GM12872 (cell line): ENCODE data around the gene TAS2R38.

ENCODE experiments used
- TF ChIP-seq, protein P1 (sequence below): IDR thresholded peaks from 3 replicates; pipeline ENCODE4 v1.5.1; 2011; ENCODE audit warnings: low read depth, mild to moderate bottlenecking, low read length, moderate library complexity; ENCODE audit not compliant: insufficient read depth

TAS2R38 gene

DNA sequence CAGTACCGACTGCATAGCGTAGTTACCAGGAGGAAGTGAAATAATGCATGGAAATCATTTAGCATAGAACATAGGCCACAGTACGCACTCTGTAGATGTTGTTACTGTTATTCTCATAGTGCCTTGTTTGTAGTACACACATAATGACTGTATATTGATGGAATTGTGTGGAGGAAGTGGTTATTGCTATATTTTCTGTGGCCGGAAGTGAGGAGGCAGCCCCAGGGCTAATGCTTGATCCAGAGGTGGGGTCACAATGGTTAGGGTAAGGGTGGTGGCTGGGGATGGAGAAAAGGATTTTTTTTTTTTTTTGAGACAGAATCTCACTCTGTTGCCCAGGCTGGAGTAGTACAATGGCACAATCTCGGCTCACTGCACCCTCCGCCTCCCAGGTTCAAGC is 17.6 kb upstream of the TAS2R38 start:
- TF ChIP-seq, protein P1, sequence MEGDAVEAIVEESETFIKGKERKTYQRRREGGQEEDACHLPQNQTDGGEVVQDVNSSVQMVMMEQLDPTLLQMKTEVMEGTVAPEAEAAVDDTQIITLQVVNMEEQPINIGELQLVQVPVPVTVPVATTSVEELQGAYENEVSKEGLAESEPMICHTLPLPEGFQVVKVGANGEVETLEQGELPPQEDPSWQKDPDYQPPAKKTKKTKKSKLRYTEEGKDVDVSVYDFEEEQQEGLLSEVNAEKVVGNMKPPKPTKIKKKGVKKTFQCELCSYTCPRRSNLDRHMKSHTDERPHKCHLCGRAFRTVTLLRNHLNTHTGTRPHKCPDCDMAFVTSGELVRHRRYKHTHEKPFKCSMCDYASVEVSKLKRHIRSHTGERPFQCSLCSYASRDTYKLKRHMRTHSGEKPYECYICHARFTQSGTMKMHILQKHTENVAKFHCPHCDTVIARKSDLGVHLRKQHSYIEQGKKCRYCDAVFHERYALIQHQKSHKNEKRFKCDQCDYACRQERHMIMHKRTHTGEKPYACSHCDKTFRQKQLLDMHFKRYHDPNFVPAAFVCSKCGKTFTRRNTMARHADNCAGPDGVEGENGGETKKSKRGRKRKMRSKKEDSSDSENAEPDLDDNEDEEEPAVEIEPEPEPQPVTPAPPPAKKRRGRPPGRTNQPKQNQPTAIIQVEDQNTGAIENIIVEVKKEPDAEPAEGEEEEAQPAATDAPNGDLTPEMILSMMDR = no peak

DNA sequence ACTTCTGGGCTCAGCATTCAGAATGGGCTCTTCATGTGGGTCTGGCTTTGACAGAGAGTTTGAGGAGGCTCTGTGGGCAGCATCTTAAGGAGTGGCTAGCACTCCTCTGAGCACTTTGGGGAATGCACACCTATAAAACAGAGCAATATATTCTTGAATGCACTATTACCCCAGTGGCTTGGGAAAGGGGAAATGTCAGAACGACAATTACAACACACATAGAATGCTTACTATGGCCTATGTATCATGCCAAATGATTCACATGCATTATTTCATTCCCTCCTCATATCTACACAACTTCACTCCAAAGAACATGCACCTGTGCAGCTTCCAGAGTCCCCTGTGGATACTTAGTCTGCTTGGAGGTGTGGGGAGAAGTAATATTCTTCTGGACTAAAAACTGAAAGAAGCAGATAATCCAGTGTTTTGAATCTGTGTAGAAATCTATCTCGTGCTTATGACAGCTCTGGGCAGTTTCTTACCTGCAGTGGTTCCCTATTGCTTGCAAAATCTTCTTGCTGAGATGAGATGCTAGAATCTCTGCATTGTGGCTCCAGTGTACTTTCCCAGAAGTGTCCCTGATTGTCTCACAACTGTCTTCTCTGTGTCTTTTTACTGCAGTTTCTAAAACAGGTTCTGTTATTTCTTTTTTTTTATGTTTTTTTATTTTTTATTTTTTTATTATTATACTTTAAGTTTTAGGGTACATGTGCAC is 16.6 kb upstream of the TAS2R38 start:
- TF ChIP-seq, protein P1 = no peak

DNA sequence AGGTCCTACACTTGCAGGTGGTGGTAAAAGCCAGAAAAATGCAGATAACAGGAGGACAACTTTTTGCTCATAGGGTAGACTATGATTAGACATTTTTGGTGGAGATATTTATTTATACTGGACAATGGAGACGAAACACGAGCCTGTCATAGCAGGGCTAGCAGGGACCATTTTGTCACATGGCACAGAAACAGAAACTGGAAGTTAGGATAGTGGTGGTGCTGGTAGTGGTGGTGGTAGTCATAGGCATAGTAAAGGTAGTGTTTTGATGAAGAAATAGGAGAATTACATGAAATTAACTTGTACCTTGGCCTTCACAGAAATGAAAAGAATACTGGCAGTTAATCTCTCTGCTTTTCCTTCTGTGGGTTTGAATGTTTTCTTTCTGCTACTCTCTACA is 13.3 kb upstream of the TAS2R38 start:
- TF ChIP-seq, protein P1 = no peak

DNA sequence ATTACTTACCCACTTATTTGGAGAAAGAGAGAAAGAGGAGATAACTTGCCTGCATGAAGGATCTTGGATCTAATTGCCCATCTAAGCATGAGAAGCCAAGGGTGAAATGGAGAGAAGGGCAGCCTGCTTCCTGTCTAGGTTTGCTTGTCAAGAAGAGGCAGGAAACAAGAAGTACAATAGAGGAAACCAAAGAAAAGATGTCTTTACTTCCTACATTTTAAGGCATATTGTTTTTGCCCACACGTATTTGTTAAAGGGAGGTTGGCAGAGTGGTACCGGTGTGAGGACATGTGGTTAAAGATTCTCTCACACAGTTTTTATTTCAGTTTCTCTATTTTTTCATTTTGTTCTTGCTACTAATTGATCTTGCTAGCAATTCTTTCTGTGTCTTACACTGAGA is 6.0 kb upstream of the TAS2R38 start:
- TF ChIP-seq, protein P1 = no peak

DNA sequence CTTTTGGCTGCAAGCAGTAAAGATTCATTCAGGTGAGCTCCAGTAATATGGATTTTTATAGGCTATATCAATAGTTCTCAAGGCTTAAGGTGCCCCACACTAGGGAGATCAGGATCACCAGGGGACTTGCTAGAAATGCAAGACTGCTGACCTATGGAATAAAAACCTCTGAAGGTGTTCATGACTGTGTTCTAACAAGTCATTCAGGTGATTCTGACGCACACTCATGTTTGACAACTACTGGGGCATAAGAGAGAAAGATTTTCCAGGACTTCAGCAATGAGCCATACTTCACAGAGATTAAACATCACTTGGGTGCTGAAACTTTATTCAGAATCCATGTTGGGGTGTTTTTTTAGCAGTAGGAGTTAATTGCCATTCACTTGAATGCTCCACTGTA is 4.8 kb upstream of the TAS2R38 start:
- TF ChIP-seq, protein P1 = no peak

DNA sequence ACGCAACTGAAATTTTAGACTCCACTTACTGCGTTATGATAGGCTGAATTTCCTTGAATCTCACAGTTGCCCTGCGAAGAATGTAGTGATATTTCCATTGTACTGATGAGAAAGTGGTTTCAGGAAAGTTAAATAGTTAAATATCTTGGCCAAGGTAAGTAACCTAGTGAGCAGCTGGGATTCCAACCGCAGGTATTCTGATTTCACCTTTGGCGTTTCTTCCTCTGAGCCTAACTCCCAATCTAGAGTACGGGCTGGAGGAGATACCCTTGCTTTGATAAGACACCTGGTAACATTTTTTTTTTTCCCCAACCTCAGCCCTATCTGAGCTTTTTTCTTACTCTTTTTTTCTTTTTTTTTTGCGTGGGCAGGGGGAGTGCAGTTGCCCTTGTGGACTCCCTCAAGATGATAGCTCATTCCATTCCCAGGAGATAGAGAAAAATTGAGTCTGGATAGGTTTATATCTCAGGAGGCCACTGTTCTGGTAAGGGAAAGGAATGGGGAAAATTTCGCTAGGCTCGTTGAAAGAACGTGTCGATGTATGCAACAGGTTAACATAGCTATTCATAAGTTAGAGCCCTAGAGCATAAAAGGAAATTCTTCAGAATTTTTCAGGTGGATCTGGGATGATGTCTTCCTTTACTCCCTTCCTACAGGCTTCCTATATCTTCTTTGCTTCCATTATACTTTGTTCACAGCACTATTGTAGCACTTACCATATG is 3.1 kb upstream of the TAS2R38 start:
- TF ChIP-seq, protein P1 = no peak

DNA sequence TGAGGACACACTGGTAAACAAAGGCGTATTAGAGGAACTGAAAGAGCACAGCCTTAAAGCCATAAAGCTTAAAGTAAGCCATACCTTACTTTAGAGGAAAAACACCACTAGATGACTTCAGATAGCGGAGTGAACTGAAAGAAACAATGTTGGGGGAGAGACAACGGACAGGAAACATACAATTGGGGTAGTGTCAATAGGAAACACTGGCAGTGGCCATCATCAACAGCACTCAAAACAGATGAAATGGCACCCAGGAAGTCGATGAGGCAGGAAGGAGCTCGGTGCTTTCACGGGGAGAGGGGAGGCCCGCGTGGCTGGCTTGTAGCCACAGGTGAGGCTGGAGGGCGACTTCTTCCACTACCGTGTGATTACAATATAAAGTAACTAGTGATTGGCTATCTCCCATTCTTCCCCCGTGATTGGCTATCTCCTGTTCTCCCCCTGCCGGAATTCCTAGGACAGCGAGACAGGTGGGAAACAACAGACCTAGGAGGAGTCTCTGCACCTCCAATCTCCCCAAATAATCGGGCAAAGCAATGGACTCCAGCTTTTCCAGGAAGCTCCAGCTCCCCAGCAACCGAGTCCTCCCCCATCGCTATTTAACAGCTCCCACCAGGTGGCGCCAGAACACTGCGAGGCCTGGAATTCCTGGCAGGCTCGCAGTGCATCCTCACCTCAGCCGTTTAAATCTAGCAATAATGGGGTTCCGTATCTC is 2.4 kb upstream of the TAS2R38 start:
- TF ChIP-seq, protein P1 = peak; percentile 91
